HepG2 (cell line): ENCODE data around the gene PLEKHG5. TPM values are rescaled to one million over a fixed set of nuclear protein-coding genes. Genes with fewer than 3 reads are reported as not detected.

ENCODE experiments used
- MTF2 ChIP-seq: sonication (generic); formaldehyde crosslinking; IDR thresholded peaks from 2 replicates; pipeline ENCODE4 v1.5.0; 2020; ENCODE audit warnings: missing genetic modification reagents, borderline replicate concordance
- NRL ChIP-seq: sonication (generic); formaldehyde crosslinking; IDR thresholded peaks from 2 replicates; pipeline ENCODE4 v1.5.0; 2020; ENCODE audit warnings: missing genetic modification reagents, mild to moderate bottlenecking, moderate library complexity, borderline replicate concordance
- PHB2 ChIP-seq: fragments of 450-650 bp; IDR thresholded peaks from 2 replicates; pipeline ENCODE4 v1.6.1; 2018; ENCODE audit not compliant: partially characterized antibody
- POLR2A ChIP-seq, 2 experiments: IDR thresholded peaks; 2 replicates each; pipeline ENCODE4 v1.6.1; 2011; ENCODE audit warnings: low read depth in 2 of 2, low read length in 2 of 2, mild to moderate bottlenecking in 1 of 2, moderate library complexity in 1 of 2; ENCODE audit not compliant: insufficient read depth in 1 of 2
- RAD21 ChIP-seq: fragments of 450-650 bp; formaldehyde crosslinking; IDR thresholded peaks from 2 replicates; pipeline ENCODE4 v1.5.0; 2020; ENCODE audit warnings: mild to moderate bottlenecking
- TBL1XR1 ChIP-seq: fragments of 150-350 bp; IDR thresholded peaks from 2 replicates; pipeline ENCODE4 v1.6.1; 2014; ENCODE audit warnings: borderline replicate concordance, low read length; ENCODE audit not compliant: partially characterized antibody
- ZFAT ChIP-seq: sonication (generic); formaldehyde crosslinking; conservative IDR thresholded peaks from 2 replicates; pipeline ENCODE4 v1.8.1; 2023; ENCODE audit warnings: missing genetic modification reagents, inconsistent platforms
- ZFP82 ChIP-seq: sonication (generic); formaldehyde crosslinking; IDR thresholded peaks from 2 replicates; pipeline ENCODE4 v1.5.1; 2020; ENCODE audit warnings: mild to moderate bottlenecking, missing genetic modification reagents, borderline replicate concordance
- ZNF263 ChIP-seq: sonication (generic); formaldehyde crosslinking; IDR thresholded peaks from 2 replicates; pipeline ENCODE4 v1.4.0; 2020; ENCODE audit warnings: missing genetic modification reagents
- ZNF589 ChIP-seq: sonication (generic); formaldehyde crosslinking; conservative IDR thresholded peaks from 2 replicates; pipeline ENCODE4 v1.8.0; 2022; ENCODE audit warnings: mild to moderate bottlenecking, moderate library complexity, missing genetic modification reagents
- ZNF614 ChIP-seq: IDR thresholded peaks from 2 replicates; pipeline ENCODE4 v1.6.1; 2018; ENCODE audit warnings: missing biosample characterization, missing genetic modification reagents, inconsistent platforms, borderline replicate concordance
- ZNF652 ChIP-seq: IDR thresholded peaks from 2 replicates; pipeline ENCODE4 v1.6.1; 2016; ENCODE audit warnings: low read depth, borderline replicate concordance
- ZNF776 ChIP-seq: sonication (generic); formaldehyde crosslinking; IDR thresholded peaks from 2 replicates; pipeline ENCODE4 v1.4.0; 2020; ENCODE audit warnings: mild to moderate bottlenecking, missing genetic modification reagents
- ZSCAN12 ChIP-seq: sonication (generic); formaldehyde crosslinking; IDR thresholded peaks from 2 replicates; pipeline ENCODE4 v1.9.0; 2021; ENCODE audit warnings: mild to moderate bottlenecking, missing genetic modification reagents
- polyA plus RNA-seq, 8 experiments: library from polyadenylated mRNA; depleted of rRNA in 3 of 8; stranded (reverse) in 7 of 8; unstranded in 1 of 8; fragments of >200 nt; fragmentation: Illumina TruSeq in 4 of 8; extraction: Trizol in 4 of 8; gene quantifications; 2 replicates each; pipeline versions ENCODE4 v1.2.1 to v1.2.3, GENCODE V29; 2011 to 2016; ENCODE audit warnings: low read depth in 4 of 8, missing spikeins in 1 of 8, mixed read lengths in 1 of 8; ENCODE audit not compliant: insufficient read depth in 1 of 8
- total RNA-seq, 5 experiments: library from RNA; depleted of rRNA; stranded (reverse); fragments of >200 nt; fragmentation: Illumina TruSeq; extraction: Trizol; gene quantifications; 2 replicates each; pipeline ENCODE4 v1.2.3, GENCODE V29; 2016; ENCODE audit warnings: low read depth in 1 of 5
- TF ChIP-seq, protein P1 (sequence below): sonication (generic); formaldehyde crosslinking; IDR thresholded peaks from 2 replicates; pipeline ENCODE4 v1.5.1; 2020; ENCODE audit warnings: mild to moderate bottlenecking, missing genetic modification reagents, moderate library complexity
- TF ChIP-seq, protein P2 (sequence below): sonication (generic); formaldehyde crosslinking; IDR thresholded peaks from 2 replicates; pipeline ENCODE4 v1.4.0; 2020; ENCODE audit warnings: missing genetic modification reagents
- TF ChIP-seq, protein P3 (sequence below): sonication (generic); formaldehyde crosslinking; IDR thresholded peaks from 2 replicates; pipeline ENCODE4 v1.8.1; 2023; ENCODE audit warnings: mild to moderate bottlenecking, missing genetic modification reagents, borderline replicate concordance
- TF ChIP-seq, protein P4 (sequence below): sonication (generic); formaldehyde crosslinking; IDR thresholded peaks from 2 replicates; pipeline ENCODE4 v1.4.0; 2020; ENCODE audit warnings: missing genetic modification reagents, borderline replicate concordance
- TF ChIP-seq, protein P5 (sequence below): sonication (generic); formaldehyde crosslinking; IDR thresholded peaks from 2 replicates; pipeline ENCODE4 v1.5.1; 2020; ENCODE audit warnings: missing genetic modification reagents, mild to moderate bottlenecking, borderline replicate concordance

The PLEKHG5 gene
- total and polyA plus RNA-seq, 2 of the 13 experiments (the other 11 are each of a cell fraction or from before 2014, with no cell fraction given): 1.9 to 3.5 TPM

DNA sequence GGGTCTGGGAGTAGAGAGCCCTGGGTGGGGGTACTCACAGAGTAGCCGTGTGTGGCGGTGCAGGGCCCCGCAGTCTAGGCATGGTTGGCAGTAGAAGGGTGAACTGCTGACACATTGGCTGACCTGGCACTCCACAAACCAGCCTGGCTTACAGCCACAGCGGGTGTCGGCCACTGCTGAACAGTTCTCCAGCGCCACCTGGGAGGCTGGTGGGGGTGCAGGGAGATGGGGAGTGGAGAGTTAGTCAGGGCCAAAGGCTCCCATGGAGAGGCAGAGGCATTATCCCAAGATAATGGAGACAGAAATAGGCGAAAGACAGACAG lies 27.0 kb downstream of the PLEKHG5 start (continued):
- TF ChIP-seq, protein P1, sequence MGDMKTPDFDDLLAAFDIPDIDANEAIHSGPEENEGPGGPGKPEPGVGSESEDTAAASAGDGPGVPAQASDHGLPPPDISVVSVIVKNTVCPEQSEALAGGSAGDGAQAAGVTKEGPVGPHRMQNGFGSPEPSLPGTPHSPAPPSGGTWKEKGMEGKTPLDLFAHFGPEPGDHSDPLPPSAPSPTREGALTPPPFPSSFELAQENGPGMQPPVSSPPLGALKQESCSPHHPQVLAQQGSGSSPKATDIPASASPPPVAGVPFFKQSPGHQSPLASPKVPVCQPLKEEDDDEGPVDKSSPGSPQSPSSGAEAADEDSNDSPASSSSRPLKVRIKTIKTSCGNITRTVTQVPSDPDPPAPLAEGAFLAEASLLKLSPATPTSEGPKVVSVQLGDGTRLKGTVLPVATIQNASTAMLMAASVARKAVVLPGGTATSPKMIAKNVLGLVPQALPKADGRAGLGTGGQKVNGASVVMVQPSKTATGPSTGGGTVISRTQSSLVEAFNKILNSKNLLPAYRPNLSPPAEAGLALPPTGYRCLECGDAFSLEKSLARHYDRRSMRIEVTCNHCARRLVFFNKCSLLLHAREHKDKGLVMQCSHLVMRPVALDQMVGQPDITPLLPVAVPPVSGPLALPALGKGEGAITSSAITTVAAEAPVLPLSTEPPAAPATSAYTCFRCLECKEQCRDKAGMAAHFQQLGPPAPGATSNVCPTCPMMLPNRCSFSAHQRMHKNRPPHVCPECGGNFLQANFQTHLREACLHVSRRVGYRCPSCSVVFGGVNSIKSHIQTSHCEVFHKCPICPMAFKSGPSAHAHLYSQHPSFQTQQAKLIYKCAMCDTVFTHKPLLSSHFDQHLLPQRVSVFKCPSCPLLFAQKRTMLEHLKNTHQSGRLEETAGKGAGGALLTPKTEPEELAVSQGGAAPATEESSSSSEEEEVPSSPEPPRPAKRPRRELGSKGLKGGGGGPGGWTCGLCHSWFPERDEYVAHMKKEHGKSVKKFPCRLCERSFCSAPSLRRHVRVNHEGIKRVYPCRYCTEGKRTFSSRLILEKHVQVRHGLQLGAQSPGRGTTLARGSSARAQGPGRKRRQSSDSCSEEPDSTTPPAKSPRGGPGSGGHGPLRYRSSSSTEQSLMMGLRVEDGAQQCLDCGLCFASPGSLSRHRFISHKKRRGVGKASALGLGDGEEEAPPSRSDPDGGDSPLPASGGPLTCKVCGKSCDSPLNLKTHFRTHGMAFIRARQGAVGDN: peak; percentile 62; the same call in 1 of the 2 replicates
- TF ChIP-seq ZNF263 (CRISPR knock-in tag) (no peak), ZNF652 (CRISPR knock-in tag) (no peak), ZNF776 (CRISPR knock-in tag) (no peak), ZSCAN12 (CRISPR knock-in tag) (no peak), ZNF589 (CRISPR knock-in tag) (no peak), POLR2A (IDR thresholded peaks at IDR 0.05; ENCODE audit: insufficient read depth in 1 of 2, low read depth in 2 of 2, low read length in 2 of 2) (peak; percentile 3 to 17; a peak in 1 of 4 replicates), RAD21 (CRISPR knock-in tag) (peak; percentile 75), PHB2 (no peak), TBL1XR1 (no peak), NRL (CRISPR knock-in tag) (0 out of 2 replicates have a peak, but pooled peaks have one; percentile 44), ZFAT (no peak), ZFP82 (no peak), ZNF614 (CRISPR knock-in tag) (no peak), MTF2 (CRISPR knock-in tag) (no peak)
- TF ChIP-seq, protein P2, sequence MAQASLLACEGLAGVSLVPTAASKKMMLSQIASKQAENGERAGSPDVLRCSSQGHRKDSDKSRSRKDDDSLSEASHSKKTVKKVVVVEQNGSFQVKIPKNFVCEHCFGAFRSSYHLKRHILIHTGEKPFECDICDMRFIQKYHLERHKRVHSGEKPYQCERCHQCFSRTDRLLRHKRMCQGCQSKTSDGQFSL (CRISPR knock-in tag): peak; percentile 96
- TF ChIP-seq, protein P3, sequence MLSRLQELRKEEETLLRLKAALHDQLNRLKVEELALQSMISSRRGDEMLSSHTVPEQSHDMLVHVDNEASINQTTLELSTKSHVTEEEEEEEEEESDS (CRISPR knock-in tag): no peak
- TF ChIP-seq, protein P4, sequence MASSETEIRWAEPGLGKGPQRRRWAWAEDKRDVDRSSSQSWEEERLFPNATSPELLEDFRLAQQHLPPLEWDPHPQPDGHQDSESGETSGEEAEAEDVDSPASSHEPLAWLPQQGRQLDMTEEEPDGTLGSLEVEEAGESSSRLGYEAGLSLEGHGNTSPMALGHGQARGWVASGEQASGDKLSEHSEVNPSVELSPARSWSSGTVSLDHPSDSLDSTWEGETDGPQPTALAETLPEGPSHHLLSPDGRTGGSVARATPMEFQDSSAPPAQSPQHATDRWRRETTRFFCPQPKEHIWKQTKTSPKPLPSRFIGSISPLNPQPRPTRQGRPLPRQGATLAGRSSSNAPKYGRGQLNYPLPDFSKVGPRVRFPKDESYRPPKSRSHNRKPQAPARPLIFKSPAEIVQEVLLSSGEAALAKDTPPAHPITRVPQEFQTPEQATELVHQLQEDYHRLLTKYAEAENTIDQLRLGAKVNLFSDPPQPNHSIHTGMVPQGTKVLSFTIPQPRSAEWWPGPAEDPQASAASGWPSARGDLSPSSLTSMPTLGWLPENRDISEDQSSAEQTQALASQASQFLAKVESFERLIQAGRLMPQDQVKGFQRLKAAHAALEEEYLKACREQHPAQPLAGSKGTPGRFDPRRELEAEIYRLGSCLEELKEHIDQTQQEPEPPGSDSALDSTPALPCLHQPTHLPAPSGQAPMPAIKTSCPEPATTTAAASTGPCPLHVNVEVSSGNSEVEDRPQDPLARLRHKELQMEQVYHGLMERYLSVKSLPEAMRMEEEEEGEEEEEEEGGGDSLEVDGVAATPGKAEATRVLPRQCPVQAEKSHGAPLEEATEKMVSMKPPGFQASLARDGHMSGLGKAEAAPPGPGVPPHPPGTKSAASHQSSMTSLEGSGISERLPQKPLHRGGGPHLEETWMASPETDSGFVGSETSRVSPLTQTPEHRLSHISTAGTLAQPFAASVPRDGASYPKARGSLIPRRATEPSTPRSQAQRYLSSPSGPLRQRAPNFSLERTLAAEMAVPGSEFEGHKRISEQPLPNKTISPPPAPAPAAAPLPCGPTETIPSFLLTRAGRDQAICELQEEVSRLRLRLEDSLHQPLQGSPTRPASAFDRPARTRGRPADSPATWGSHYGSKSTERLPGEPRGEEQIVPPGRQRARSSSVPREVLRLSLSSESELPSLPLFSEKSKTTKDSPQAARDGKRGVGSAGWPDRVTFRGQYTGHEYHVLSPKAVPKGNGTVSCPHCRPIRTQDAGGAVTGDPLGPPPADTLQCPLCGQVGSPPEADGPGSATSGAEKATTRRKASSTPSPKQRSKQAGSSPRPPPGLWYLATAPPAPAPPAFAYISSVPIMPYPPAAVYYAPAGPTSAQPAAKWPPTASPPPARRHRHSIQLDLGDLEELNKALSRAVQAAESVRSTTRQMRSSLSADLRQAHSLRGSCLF: no peak
- TF ChIP-seq, protein P5, sequence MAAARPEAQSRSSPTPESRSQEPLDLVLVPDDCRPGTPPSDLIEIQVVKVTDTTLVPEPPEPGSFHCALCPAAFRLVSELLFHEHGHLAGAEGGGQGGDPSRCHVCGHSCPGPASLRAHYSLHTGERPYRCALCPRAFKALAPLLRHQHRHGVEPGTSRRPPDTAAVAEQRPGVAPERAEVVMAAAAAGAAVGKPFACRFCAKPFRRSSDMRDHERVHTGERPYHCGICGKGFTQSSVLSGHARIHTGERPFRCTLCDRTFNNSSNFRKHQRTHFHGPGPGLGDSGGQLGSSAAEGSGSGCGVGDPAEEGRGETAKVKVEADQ (CRISPR knock-in tag): no peak
